DLD1 (cell line): ENCODE data around the gene SYT15.
"Not testable (repeated sequence)": the region's sequence is repeated elsewhere in the genome, so short reads cannot be mapped to it uniquely, and the experiment has no call there.

Source experiments
- in situ Hi-C: cut with HindIII; loops from 2 replicates; pipeline ENCODE4 v1.10.0; 2017; ENCODE audit warnings: low sequenced_read_pairs

The SYT15 gene

GRCh38 chr10:46555366-46555712 lies 23.6 kb upstream of the SYT15 start:
- in situ Hi-C loops = no loop called here

GRCh38 chr10:46555713-46556514 lies 23.0 kb upstream of the SYT15 start:
- in situ Hi-C loops = no loop called here

DNA sequence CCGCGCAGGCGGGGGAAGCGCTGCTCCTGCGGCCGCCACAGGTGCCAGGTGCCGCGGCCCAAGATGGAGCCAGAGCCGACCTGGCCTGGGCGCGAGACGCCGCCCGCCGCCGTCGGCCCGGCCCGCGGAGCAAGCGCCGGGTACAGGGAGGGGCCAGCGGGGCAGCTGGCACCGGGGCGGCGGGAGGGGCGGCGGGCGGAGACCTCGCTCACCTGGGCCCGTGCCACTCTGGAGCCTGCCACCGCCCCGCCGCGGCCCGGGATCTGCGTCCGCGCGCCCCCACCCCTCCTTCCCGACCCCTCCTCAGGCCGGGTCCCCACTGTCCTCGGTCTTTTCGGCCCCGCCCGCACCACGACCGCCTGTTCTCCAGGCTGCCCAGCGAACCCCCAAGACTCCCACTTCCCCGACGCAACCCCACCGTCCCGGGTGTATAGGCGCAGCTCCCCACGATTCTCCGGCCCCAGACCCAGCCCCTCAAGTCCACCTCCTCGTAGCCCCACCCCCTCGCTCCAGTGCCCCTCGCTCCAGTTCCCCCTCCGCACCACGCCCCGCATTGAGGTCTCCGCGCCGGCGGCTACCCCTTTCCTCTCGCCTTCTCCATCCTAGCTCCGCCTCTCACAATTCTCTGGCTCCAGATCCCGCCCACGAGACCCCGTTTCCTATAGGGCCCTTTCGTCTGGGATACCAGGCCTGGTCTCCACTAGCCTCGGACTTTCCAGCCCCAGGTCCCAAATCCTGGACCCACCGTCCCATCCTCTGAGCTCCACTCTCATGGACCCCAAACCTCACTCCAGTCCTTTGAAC lies 22.2 kb upstream of the SYT15 start, which contains the start of gene GPRIN2:
Gene GPRIN2 (minus strand): TSS at position 144 of the 804 bp plus-strand sequence. CDS start 5,922 bp downstream, outside the sequence.
- in situ Hi-C loops = no loop called here

DNA sequence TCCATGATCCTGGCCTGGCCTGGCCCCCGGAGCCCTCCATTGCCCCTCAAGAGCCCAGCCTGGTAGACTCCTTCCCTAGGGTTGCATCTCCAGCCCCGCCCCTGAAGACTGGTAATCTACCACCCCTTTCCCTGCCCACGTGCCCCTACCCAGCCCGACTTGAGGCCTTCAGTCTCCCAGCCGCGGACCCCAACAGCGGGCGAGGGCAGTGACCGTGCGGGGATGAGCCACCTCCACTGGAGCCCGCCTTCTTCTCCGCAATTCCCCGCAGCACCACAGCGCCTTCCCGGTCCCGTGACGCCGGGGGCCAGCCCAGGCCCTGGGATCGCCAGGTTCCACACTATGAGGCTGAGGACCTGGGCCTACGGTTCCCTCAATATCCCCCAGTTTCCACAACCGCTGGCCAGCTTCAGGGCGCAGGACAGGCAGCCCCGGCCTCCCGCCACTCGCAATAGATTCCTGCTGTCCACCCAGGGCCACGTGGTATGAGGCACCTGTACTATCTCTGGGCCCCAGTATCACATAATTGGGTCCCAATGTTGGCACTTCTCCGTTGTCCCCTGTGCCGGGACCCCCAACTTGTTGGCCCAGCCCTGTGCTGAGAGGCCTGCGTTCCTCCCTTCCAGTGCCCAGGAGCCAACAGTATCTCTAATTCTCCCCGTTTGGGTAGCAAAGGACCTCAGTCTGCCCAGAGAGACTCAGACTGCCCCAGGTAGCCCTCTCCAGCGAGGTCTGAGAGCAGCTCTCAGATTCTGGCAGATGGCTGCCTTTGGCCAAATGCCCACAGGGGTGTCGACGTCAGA lies 21.4 kb upstream of the SYT15 start:
- in situ Hi-C loops = no loop called here

DNA sequence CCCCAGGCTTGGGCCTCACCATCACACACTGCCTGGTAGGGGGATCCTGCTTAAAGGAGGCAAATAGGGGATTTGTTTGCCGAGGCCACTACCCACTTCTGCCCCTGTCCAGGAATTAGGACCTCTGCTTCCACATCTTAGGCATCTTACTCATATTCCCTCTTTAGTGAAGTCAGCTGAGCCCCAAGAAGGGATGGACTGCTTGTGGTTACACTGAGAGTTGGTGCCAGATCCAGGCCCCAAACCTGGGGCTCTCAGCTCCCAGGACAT lies 20.9 kb upstream of the SYT15 start:
- in situ Hi-C loops = no loop called here

DNA sequence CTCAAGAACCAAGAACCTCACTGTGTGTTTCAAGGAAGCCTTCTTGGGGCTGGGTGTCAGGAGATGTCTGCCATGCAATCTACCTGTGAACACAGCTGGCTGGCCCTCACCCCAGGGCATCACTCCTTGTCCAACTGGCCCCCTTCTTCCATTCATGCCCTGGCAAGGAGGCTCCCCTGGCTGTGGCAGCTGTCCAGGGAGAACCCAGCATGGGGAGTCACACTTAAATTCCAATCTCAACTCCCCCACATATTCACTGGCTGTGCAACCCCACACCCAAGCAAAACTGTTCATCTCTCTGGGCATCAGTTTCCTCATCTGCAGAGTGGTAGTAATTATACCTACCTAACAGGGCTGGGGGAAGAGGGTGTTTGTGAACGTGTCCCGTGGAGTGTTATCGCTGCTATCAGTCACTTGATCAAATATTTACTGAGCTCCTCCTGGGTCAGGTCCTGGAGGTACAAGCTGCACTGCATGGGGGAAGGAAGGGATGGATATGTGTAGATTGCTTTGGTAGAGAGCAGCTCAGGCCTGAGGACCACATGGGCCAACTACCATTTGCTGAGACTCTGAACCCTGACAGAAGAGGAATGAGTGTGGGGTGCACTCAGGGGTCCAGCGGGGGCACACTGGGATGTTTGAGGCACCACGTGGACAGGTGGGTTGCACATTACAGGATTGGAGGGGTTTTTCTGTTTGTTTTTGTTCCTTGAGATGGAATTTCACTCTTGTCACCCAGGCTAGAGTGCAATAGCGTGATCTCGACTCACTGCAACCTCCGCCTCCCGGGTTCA lies 20.3 kb upstream of the SYT15 start:
- in situ Hi-C loops = no loop called here

DNA sequence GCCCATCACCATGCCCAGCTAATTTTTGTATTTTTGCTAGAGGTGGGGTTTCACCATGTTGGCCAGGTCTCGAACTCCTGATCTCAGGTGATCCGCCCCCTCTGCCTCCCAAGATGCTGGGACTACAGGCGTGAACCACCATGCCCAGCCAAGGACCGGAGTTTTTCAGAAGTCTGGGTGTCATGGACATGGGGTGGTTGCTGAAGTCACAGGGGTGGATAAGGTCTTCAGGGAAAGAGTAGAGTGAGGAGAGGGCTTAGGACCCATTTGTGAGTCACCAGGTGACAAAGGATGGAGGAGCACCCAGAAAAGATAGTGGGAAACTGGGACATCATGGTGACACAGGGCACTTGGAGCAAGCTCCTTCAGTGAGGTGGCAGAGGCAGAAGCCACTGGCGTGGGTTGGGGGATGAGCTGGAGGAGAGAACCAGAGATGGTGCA lies 19.7 kb upstream of the SYT15 start:
- in situ Hi-C loops = no loop called here

- in situ Hi-C loops = no loop called here
Observed at GRCh38 chr10:46560381-46560780, 18.5 kb upstream of the SYT15 start.

- in situ Hi-C loops = no loop called here
Observed at GRCh38 chr10:46560952-46561351, 18.0 kb upstream of the SYT15 start.

DNA sequence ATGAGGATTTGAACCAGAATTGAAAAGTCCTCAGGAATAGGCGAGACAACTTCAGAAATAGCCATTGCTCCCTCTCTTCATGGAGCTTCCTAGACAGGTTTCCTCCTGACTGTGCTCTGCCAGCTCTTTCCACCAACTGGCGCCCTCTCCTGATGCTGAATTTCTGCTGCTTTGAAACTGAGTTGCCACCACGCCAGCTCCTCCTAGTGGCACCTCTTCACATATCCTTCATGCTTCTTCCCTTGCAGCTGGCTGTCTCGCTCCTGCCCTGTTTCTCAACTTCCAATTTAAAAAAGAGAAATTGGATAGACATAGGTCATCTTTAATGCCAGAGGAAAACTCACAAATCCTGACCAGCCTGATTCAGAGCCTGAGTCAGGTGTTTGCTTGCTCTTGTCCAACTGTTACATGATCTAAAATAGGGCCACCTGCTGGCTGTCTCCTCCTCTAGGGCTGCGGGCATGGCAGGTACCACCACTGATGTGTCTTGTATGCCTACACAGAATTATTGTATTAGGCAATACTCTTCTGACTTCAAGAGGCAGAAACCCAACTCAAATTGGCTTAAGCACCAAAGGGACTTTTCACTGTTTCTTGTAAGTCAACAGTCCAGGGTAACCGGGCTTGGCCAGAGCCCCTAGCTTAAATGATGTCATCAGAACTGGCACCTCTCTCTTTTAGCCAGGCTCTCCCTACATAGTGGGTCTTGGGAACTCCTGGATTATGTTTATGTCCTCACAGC lies 13.2 kb upstream of the SYT15 start:
- in situ Hi-C loops = not testable (repeated sequence)

DNA sequence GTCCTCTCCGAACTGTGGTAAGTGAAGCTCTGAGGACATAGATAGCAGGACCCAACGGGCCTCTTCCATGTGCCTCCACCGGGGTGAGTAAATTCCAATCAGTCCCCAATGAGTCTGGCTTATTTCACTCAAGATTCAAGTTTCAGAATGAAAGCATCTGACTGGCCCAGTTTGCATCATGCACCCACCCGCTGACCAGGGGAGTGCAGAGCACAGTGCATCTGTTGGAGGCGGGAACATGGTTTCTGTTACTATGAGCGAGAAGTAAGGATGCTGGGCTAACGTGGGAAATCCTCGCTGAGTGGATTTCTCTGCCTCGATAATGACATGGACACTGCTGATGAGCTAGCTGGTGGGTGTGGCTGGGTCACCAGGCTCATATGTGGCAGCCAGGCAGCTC lies 11.8 kb upstream of the SYT15 start:
- in situ Hi-C loops = not testable (repeated sequence)

GRCh38 chr10:46570655-46571054 lies 8.3 kb upstream of the SYT15 start:
- in situ Hi-C loops = not testable (repeated sequence)

GRCh38 chr10:46572765-46573164 lies 6.2 kb upstream of the SYT15 start:
- in situ Hi-C loops = not testable (repeated sequence)

DNA sequence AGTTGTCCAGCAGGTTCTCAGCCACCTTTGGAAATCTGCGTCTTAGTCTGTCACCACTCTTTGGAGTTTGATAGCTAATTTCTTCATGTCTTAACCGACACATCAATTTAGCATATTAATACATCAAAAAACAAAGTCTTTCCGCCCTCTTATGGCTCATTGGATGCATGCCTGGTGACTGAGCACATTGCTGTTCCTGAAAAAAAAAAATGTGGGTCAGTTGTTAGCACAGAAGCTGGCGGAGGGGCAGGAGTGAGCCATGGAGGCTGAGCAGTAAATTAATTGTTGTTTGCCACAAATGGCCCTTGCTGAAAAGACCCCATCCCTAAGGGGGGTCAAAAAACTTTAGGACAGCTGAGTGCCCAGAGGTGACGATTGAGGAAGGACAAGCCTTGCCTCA lies 5.6 kb upstream of the SYT15 start:
- in situ Hi-C loops = not testable (repeated sequence)

DNA sequence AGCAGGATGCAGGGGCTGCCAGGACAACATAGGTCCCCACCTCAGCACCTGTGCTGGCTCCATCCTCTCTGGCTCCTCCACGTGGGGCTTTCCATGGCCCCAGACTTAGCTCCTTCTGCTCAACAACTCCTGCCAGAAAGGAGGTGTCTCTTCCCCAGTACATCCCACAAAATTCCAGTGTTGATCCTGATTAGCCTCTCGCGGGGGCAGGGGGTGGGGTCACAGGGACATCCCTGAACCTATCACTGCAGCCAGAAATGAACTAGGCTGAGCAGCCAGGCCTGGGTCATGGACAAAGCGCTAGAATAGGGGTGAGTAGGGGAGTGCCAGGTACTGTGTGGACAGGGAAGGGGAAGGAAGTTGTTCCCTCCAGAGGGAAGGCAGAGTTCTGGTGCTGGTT lies 5.0 kb upstream of the SYT15 start:
- in situ Hi-C loops = not testable (repeated sequence)

- in situ Hi-C loops = not testable (repeated sequence)
Observed at GRCh38 chr10:46577624-46578473, 1.1 kb upstream of the SYT15 start.

DNA sequence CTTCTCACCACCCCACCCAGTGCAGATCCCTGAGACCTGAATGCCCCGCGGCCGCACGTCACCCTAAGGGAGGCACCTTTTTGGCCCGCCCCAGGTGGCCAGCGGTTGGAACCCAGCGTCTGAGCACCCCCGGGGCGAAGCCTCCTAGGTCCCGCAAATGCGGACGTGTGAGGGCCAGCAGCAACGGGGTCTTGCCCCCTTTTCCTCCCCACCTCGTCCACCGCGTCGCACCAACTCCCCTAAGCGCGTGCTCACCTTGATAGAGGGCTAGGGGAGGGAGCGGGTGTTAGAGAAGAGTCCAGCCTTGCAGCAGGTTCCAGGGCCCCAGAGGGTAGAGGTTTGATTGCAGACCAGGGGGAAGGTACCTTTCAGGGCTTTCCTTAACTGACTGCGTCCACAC lies 450 bp downstream of the SYT15 start:
- in situ Hi-C loops = not testable (repeated sequence)

DNA sequence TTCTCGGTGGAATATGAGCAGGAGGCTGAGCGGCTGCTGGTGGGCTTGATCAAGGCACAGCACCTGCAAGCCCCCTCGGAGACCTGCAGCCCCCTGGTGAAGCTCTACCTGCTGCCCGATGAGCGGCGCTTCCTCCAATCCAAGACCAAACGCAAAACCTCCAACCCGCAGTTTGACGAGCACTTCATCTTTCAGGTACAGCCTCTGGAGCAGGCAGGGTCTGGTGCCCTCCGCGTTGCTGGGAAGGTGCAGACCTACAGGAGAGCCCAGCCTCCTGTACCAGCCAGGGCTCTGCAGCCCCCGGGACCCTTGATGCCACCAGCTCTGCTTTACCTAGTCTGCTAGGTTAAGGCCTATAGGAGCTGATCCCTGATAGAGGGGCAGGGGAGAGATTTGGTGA lies 3.1 kb downstream of the SYT15 start:
- in situ Hi-C loops = not testable (repeated sequence)

GRCh38 chr10:46582568-46582967 lies 3.6 kb downstream of the SYT15 start:
- in situ Hi-C loops = not testable (repeated sequence)
